NCI-H1417 treated with DMSO at 0.1 percent for 48 hours (cell line): Measurements from ENCODE around the gene FGD5.
"Not testable (repeated sequence)": the region's sequence is repeated elsewhere in the genome, so short reads cannot be mapped to it uniquely, and the experiment has no call there.

Experiments used
- DNase-seq: peaks from one replicate; lab custom pipeline; 2025; lab: John Stamatoyannopoulos, UW

Gene FGD5

GRCh38 chr3:14877469-14877868 is 58.7 kb downstream of the FGD5 start:
- DNase-seq: no peak

- DNase-seq: no peak
These were observed 60.6 kb downstream of the FGD5 start for GRCh38 chr3:14879211-14879874.

GRCh38 chr3:14880447-14881106 is 61.8 kb downstream of the FGD5 start:
- DNase-seq: no peak

- DNase-seq: no peak
These were observed 64.5 kb downstream of the FGD5 start for GRCh38 chr3:14883226-14883625.

- no peak for DNase-seq
These were observed 65.9 kb downstream of the FGD5 start for GRCh38 chr3:14884665-14885064.

GRCh38 chr3:14885307-14885706 is 66.5 kb downstream of the FGD5 start:
- no peak for DNase-seq

- DNase-seq: no peak
These were observed 67.3 kb downstream of the FGD5 start for GRCh38 chr3:14886101-14886500.

GRCh38 chr3:14889205-14889604 is 70.4 kb downstream of the FGD5 start:
- no peak for DNase-seq

GRCh38 chr3:14889943-14890342 is 71.2 kb downstream of the FGD5 start:
- no peak for DNase-seq

- DNase-seq: no peak
These were observed 71.7 kb downstream of the FGD5 start for GRCh38 chr3:14890476-14890875.

- DNase-seq: no peak
These were observed 72.7 kb downstream of the FGD5 start for GRCh38 chr3:14891135-14892132.

GRCh38 chr3:14892226-14892625 is 73.5 kb downstream of the FGD5 start:
- DNase-seq: no peak

- no peak for DNase-seq
These were observed 75.3 kb downstream of the FGD5 start for GRCh38 chr3:14894085-14894484.

- DNase-seq: no peak
These were observed 78.5 kb downstream of the FGD5 start for GRCh38 chr3:14897266-14897665.

- DNase-seq: no peak
These were observed 80.2 kb downstream of the FGD5 start for GRCh38 chr3:14898929-14899328.

GRCh38 chr3:14899993-14900618 is 81.3 kb downstream of the FGD5 start:
- DNase-seq: no peak

GRCh38 chr3:14900881-14901873 is 82.4 kb downstream of the FGD5 start:
- DNase-seq: no peak

- DNase-seq: no peak
These were observed 84.0 kb downstream of the FGD5 start for GRCh38 chr3:14902719-14903118.

GRCh38 chr3:14903501-14903900 is 84.7 kb downstream of the FGD5 start:
- not testable (repeated sequence) for DNase-seq

GRCh38 chr3:14905055-14905657 is 86.4 kb downstream of the FGD5 start:
- DNase-seq: no peak
